Activated naive CD8-positive, alpha-beta T cell treated with anti-CD3 and anti-CD28 coated beads, Interleukin-2, amount 10 ng/mL, durations not matched to agents 7 days and 5 days (primary cell): ENCODE measurements around the gene POU3F4. TPM values are rescaled to one million over a fixed set of nuclear protein-coding genes. Genes with fewer than 3 reads are reported as not detected.

ENCODE experiments used
- ATAC-seq: fragments of 150-1000 bp; cut with Tn5 transposase; one replicate; pipeline ENCODE4 v1.10.0; 2021; ENCODE audit warnings: low read depth, moderate library complexity
- POLR2A ChIA-PET: fragments of 350-600 bp; sonication (Branson Sonifier 250); formaldehyde crosslinking; loops from one replicate; lab custom pipeline; 2021; ENCODE audit warnings: antibody characterized with exemption; lab: Charles Lee
- DNase-seq: peaks from one replicate; pipeline ENCODE4 v3.0.0; 2021
- H3K27ac Mint-ChIP-seq: one replicate; pipeline ENCODE4 v1.8.0; 2022; ENCODE audit warnings: mild to moderate bottlenecking, mixed read lengths
- H3K27me3 Mint-ChIP-seq: one replicate; pipeline ENCODE4 v1.8.0; 2022; ENCODE audit warnings: mild to moderate bottlenecking, moderate library complexity, mixed read lengths
- H3K36me3 Mint-ChIP-seq: one replicate; pipeline ENCODE4 v1.8.0; 2021; ENCODE audit warnings: mild to moderate bottlenecking, mixed read lengths
- H3K4me1 Mint-ChIP-seq: one replicate; pipeline ENCODE4 v1.8.0; 2021; ENCODE audit warnings: mixed read lengths
- H3K4me3 Mint-ChIP-seq: one replicate; pipeline ENCODE4 v1.8.0; 2022; ENCODE audit warnings: mild to moderate bottlenecking, moderate library complexity, mixed read lengths
- H3K9me3 Mint-ChIP-seq: one replicate; pipeline ENCODE4 v1.8.0; 2021; ENCODE audit warnings: mixed read lengths
- total RNA-seq, 2 experiments: library from RNA; stranded (reverse); gene quantifications; one replicate each; pipeline ENCODE4 v1.2.3, GENCODE V29; 2021

POU3F4 gene
- total RNA-seq = not detected

GRCh38 chrX:83508006-83508405 is at the start of gene POU3F4:
POU3F4 (plus strand) TSS chrX:83508290; CDS start chrX:83508325, 35 bp downstream.
- Mint-ChIP-seq H3K9me3 (peaks cover 3% of the 10 kb centered on the region), H3K27me3 (peaks cover 63% of the 10 kb centered on the region), H3K4me1 (peaks cover 5% of the 10 kb centered on the region), H3K4me3 (no peak within 1 kb of the TSS), H3K36me3 (peaks cover 2% of the 10 kb centered on the region), H3K27ac (no peak within 1 kb of the TSS)
- DNase-seq = no peak
- POLR2A ChIA-PET = no interaction called here
- no peak for ATAC-seq

GRCh38 chrX:83469551-83469950 is 38.5 kb upstream of the POU3F4 start:
- Mint-ChIP-seq H3K4me3 (no peak overlapping the region), H3K36me3 (no peaks in the 10 kb centered on the region), H3K27ac (no peak overlapping the region), H3K9me3 (no peaks in the 10 kb centered on the region), H3K27me3 (no peaks in the 10 kb centered on the region), H3K4me1 (no peaks in the 10 kb centered on the region)
- ATAC-seq (no peak), DNase-seq (no peak)
- POLR2A ChIA-PET = no interaction called here

GRCh38 chrX:83495898-83496297 is 12.2 kb upstream of the POU3F4 start:
- Mint-ChIP-seq H3K4me3 (no peak overlapping the region), H3K9me3 (no peaks in the 10 kb centered on the region), H3K27ac (no peak overlapping the region), H3K4me1 (no peaks in the 10 kb centered on the region), H3K36me3 (no peaks in the 10 kb centered on the region), H3K27me3 (peaks cover 6% of the 10 kb centered on the region)
- POLR2A ChIA-PET = no interaction called here
- DNase-seq = no peak
- ATAC-seq = no peak

GRCh38 chrX:83501003-83501402 is 7.1 kb upstream of the POU3F4 start:
- POLR2A ChIA-PET = no interaction called here
- ATAC-seq (no peak), DNase-seq (no peak)
- H3K9me3 Mint-ChIP-seq = no peaks in the 10 kb centered on the region
- peaks cover 37% of the 10 kb centered on the region for H3K27me3 Mint-ChIP-seq
- H3K27ac Mint-ChIP-seq = no peak overlapping the region
- H3K36me3 Mint-ChIP-seq = no peaks in the 10 kb centered on the region
- no peaks in the 10 kb centered on the region for H3K4me1 Mint-ChIP-seq
- H3K4me3 Mint-ChIP-seq = no peak overlapping the region

GRCh38 chrX:83501530-83501929 is 6.6 kb upstream of the POU3F4 start:
- Mint-ChIP-seq H3K27ac (no peak overlapping the region), H3K9me3 (no peaks in the 10 kb centered on the region), H3K36me3 (no peaks in the 10 kb centered on the region), H3K27me3 (peaks cover 41% of the 10 kb centered on the region), H3K4me3 (no peak overlapping the region), H3K4me1 (no peaks in the 10 kb centered on the region)
- POLR2A ChIA-PET = no interaction called here
- ATAC-seq (no peak), DNase-seq (no peak)

GRCh38 chrX:83504721-83505479 is 3.2 kb upstream of the POU3F4 start:
- POLR2A ChIA-PET = no interaction called here
- Mint-ChIP-seq H3K27ac (no peak overlapping the region), H3K9me3 (peaks cover 3% of the 10 kb centered on the region), H3K4me3 (no peak overlapping the region), H3K4me1 (peaks cover 5% of the 10 kb centered on the region), H3K36me3 (peaks cover 2% of the 10 kb centered on the region), H3K27me3 (peaks cover 69% of the 10 kb centered on the region)
- DNase-seq = no peak
- no peak for ATAC-seq

- no peak overlapping the region for H3K27ac Mint-ChIP-seq
- no peak for ATAC-seq
- peaks cover 2% of the 10 kb centered on the region for H3K36me3 Mint-ChIP-seq
- H3K9me3 Mint-ChIP-seq = peaks cover 3% of the 10 kb centered on the region
- POLR2A ChIA-PET = no interaction called here
- peaks cover 5% of the 10 kb centered on the region for H3K4me1 Mint-ChIP-seq
- peaks cover 63% of the 10 kb centered on the region for H3K27me3 Mint-ChIP-seq
- no peak overlapping the region for H3K4me3 Mint-ChIP-seq
- DNase-seq = no peak
Observed at GRCh38 chrX:83508526-83509253, 600 bp downstream of the POU3F4 start.

- peaks cover 3% of the 10 kb centered on the region for H3K9me3 Mint-ChIP-seq
- H3K4me3 Mint-ChIP-seq = peak overlapping the region; percentile 55
- DNase-seq (no peak), ATAC-seq (no peak)
- peak overlapping the region; percentile 79 for H3K27ac Mint-ChIP-seq
- peaks cover 5% of the 10 kb centered on the region for H3K4me1 Mint-ChIP-seq
- H3K36me3 Mint-ChIP-seq = peaks cover 2% of the 10 kb centered on the region
- POLR2A ChIA-PET = no interaction called here
- H3K27me3 Mint-ChIP-seq = peaks cover 60% of the 10 kb centered on the region
Observed at GRCh38 chrX:83509254-83509801, 1.2 kb downstream of the POU3F4 start.

GRCh38 chrX:83510510-83511062 is 2.5 kb downstream of the POU3F4 start:
- ATAC-seq = no peak
- H3K27ac Mint-ChIP-seq = no peak overlapping the region
- peaks cover 3% of the 10 kb centered on the region for H3K9me3 Mint-ChIP-seq
- peaks cover 47% of the 10 kb centered on the region for H3K27me3 Mint-ChIP-seq
- DNase-seq = no peak
- H3K36me3 Mint-ChIP-seq = peaks cover 2% of the 10 kb centered on the region
- POLR2A ChIA-PET = no interaction called here
- H3K4me1 Mint-ChIP-seq = peaks cover 5% of the 10 kb centered on the region
- peak overlapping the region; percentile 1 for H3K4me3 Mint-ChIP-seq

GRCh38 chrX:83511208-83511607 is 3.1 kb downstream of the POU3F4 start:
- POLR2A ChIA-PET = no interaction called here
- DNase-seq = no peak
- ATAC-seq = no peak
- Mint-ChIP-seq H3K9me3 (peaks cover 3% of the 10 kb centered on the region), H3K27me3 (peaks cover 42% of the 10 kb centered on the region), H3K4me1 (peaks cover 5% of the 10 kb centered on the region), H3K27ac (no peak overlapping the region), H3K36me3 (peaks cover 2% of the 10 kb centered on the region), H3K4me3 (no peak overlapping the region)

GRCh38 chrX:83512111-83512510 is 4.0 kb downstream of the POU3F4 start:
- DNase-seq = no peak
- Mint-ChIP-seq H3K27ac (no peak overlapping the region), H3K9me3 (peaks cover 3% of the 10 kb centered on the region), H3K4me3 (no peak overlapping the region), H3K27me3 (peaks cover 33% of the 10 kb centered on the region), H3K36me3 (peaks cover 2% of the 10 kb centered on the region), H3K4me1 (peaks cover 5% of the 10 kb centered on the region)
- POLR2A ChIA-PET = no interaction called here
- no peak for ATAC-seq

- Mint-ChIP-seq H3K4me1 (no peaks in the 10 kb centered on the region), H3K9me3 (no peaks in the 10 kb centered on the region), H3K27me3 (peaks cover 4% of the 10 kb centered on the region), H3K4me3 (no peak overlapping the region), H3K27ac (no peak overlapping the region), H3K36me3 (no peaks in the 10 kb centered on the region)
- POLR2A ChIA-PET = no interaction called here
- ATAC-seq (no peak), DNase-seq (no peak)
Observed at GRCh38 chrX:83516597-83516996, 8.5 kb downstream of the POU3F4 start.

GRCh38 chrX:83521905-83522304 is 13.8 kb downstream of the POU3F4 start:
- no peak for DNase-seq
- POLR2A ChIA-PET = no interaction called here
- Mint-ChIP-seq H3K27me3 (no peaks in the 10 kb centered on the region), H3K9me3 (no peaks in the 10 kb centered on the region), H3K27ac (no peak overlapping the region), H3K36me3 (no peaks in the 10 kb centered on the region), H3K4me1 (no peaks in the 10 kb centered on the region), H3K4me3 (no peak overlapping the region)
- no peak for ATAC-seq
